GM12872 (cell line): ENCODE results near the gene UQCC2.

ENCODE experiments used
- TF ChIP-seq, protein P1 (sequence below): IDR thresholded peaks from 3 replicates; pipeline ENCODE4 v1.5.1; 2011; ENCODE audit warnings: low read depth, mild to moderate bottlenecking, low read length, moderate library complexity; ENCODE audit not compliant: insufficient read depth

The UQCC2 gene

DNA sequence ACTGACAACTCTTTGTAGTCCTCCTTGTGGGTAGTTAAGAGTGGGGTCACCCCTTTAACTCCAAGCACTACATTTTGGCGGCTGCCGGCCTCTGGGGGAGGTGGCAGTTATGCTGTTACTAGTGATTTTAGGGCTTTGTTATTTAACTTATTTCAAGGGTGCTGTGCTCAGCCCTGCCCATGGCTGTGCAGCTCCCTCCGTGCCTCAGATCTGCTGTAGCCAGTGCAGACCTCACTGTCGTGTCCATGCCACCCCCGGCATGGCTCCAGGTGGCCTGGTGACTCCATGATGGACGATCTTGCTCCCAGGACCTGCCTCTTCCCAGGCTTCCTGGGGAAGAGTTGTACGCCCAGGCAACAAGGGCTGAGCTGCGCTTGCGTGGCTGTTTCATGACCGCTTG lies 15.4 kb downstream of the UQCC2 start:
- TF ChIP-seq, protein P1, sequence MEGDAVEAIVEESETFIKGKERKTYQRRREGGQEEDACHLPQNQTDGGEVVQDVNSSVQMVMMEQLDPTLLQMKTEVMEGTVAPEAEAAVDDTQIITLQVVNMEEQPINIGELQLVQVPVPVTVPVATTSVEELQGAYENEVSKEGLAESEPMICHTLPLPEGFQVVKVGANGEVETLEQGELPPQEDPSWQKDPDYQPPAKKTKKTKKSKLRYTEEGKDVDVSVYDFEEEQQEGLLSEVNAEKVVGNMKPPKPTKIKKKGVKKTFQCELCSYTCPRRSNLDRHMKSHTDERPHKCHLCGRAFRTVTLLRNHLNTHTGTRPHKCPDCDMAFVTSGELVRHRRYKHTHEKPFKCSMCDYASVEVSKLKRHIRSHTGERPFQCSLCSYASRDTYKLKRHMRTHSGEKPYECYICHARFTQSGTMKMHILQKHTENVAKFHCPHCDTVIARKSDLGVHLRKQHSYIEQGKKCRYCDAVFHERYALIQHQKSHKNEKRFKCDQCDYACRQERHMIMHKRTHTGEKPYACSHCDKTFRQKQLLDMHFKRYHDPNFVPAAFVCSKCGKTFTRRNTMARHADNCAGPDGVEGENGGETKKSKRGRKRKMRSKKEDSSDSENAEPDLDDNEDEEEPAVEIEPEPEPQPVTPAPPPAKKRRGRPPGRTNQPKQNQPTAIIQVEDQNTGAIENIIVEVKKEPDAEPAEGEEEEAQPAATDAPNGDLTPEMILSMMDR: no peak

DNA sequence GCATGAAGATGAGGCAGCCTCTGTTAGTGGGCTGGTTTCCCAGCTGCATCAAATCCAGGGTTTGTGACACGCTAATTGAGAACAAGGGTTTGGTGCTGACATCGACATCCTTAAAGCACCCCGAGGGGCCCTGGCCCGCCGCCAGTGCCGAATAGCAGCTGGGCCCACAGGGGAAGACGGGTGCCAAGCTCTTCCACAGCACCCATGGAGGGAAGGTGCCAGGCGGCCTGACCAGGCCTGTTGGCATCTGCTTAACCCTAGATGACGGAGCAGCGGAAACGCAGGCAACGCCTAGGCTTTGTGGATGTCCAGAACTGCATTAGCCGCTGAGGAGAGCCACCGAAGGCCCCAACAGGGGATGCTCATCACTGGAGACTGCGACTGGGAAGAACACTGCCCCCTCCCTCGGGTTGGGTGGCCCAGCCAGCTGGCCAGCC lies 16.0 kb downstream of the UQCC2 start:
- TF ChIP-seq, protein P1: no peak

DNA sequence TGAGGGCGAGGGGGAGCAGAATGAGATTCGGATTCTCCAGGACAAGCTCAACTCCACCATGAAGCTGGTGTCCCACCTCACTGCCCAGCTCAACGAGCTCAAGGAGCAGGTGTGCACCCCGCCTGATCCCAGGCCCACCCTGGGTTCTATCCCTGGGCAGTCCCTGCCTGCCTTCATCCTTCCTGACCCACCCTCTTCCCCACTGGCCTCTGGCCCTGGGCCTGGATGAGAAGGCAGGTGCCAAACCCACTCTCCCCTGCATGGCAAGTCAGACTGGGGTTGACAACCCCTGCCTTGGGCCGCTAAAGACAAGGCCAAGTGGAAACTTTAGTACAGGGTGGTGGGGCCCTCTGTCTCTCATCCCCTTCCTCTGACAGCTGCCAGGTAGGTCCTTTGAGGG lies 16.5 kb downstream of the UQCC2 start:
- TF ChIP-seq, protein P1: no peak

DNA sequence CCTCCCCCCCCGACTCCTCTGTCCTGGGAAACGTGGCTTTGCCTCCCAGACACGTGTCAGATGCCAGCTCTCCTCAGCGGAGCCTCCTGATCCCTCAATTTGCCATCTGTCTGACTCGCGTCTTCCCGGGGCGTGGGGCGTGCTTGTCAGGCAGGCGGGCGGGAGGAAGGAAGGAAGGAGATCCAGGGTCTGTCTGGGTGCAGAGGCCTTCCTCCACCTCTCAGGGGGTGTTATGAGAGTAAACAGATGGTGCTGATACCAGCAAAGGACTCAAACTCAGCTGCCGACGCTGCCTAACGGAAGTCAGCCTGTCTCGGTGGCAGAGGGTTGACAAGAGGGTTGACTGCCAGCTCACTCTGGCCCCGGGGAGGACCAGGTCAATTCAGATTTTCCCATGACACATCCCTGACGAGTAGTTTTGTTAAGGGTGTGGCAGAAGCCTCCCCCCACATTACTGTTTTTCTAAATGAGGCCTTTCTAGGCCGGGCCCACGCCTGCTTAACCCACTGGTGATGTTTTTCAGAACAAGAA lies 17.0 kb downstream of the UQCC2 start:
- TF ChIP-seq, protein P1: no peak

DNA sequence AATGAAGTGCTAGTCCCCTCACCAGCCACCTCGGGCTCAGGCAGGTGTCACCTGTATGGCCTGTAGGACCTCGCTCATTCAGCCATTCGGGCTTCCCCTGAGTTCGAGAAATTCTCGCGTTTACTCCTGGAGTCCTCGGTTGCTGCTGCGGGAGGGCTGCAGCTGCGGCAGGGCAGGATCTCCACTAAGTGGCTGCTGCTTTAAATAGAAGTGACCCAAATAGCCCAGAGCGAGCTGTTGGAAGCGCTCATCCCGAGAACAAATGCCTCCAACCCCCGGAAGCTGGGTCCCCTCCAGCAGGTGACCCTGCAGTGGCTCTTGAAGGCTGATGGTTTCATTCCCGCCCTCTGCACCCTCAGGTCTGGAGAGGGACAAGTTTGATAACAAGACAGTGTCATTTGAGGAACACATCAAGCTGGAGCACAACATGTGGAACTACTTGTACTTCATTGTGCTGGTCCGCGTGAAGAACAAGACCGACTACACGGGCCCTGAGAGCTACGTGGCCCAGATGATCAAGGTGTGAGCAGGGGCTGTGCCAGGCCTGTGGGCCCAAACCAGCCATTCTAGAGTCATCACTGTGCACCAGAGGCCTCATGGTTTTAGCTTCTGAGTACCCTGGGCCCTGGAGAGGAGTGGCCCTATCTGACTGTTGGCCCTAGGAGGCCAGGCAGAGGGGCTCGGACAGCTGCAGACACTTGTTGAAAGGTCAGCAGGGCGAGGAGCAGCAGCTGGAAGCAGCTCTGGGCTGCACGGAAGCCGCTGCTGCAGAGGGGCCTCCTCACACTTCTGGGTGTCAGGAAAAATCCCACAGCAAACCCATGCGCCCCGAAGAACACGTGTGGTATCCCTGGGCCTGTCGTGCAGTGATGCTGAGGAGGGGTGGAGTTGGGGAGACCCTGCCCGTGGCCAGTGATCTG lies 18.1 kb downstream of the UQCC2 start:
- TF ChIP-seq, protein P1: no peak

DNA sequence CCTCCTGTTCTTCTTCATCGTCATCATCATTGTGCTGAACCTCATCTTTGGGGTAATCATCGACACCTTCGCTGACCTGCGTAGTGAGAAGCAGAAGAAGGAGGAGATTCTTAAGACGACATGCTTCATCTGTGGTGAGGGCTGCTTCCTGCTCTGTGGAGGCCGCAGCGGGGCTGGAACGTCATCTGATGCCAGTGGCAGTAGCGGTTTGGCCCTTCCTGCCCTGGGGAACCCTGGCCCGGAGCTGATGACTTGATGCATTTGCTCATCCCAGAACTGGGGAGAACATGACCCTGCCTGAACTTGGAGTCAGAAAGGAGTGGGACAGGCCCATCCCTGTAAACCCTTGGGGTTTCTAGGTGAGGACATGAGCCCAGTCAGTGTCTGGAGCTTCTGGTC lies 18.7 kb downstream of the UQCC2 start:
- TF ChIP-seq, protein P1: no peak

DNA sequence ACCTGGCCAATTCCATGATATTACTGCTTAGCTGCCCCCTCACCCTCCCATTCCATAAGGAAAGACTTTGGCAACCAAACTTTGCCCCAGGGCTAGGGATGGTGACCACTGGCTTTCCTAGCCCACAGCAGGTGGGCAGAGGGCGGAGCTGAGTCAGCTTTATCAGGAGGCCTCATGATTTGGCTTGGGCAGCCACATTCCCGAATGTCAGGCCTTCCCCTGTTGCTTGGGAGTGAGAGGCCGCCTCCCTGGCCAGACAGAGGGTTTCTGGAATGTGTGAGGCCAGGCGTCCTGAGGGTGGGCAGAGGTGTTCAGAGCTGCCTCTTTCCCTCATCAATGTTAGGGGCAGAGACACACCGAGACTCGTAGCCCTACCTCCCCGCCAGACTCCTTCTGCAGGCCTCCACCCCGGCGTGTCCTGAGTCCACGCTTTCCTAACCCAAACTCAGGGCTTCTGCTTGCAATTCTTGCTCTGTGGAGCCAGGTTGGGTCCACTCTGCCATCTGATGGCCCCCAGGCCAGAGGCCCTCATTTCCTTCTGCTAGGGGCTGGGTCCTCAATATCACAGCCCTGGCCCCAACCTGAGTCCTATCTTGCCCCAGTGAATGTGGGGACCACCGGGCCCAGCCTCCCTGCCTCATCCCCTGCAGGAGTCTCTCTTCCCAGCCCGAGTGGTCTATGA lies 19.3 kb downstream of the UQCC2 start:
- TF ChIP-seq, protein P1: no peak
